Testis (tissue), 3 donors: Measurements from ENCODE around the gene USP17L27. TPM values are rescaled to one million over a fixed set of nuclear protein-coding genes. Genes with fewer than 3 reads are reported as not detected.
"Not testable (repeated sequence)": the region's sequence is repeated elsewhere in the genome, so short reads cannot be mapped to it uniquely, and the experiment has no call there.

Experiments
- DNase-seq: peaks from one replicate; pipeline ENCODE4 v3.0.0-alpha.2; 2019
- H3K27ac ChIP-seq, 2 donors: fragments of 200-600 bp; sonication (generic); one replicate each; pipeline ENCODE4 v1.5.1; 2019
- H3K27me3 ChIP-seq: fragments of 200-600 bp; sonication (generic); one replicate; pipeline ENCODE4 v1.5.1; 2019
- H3K36me3 ChIP-seq: fragments of 200-600 bp; sonication (generic); one replicate; pipeline ENCODE4 v1.5.1; 2017; ENCODE audit warnings: low read depth; ENCODE audit errors: missing control alignments
- H3K4me1 ChIP-seq: fragments of 200-600 bp; sonication (generic); one replicate; pipeline ENCODE4 v1.5.1; 2019
- H3K4me3 ChIP-seq, 2 donors: fragments of 200-600 bp; sonication (generic); one replicate each; pipeline ENCODE4 v1.5.1; 2017 to 2019
- H3K9me3 ChIP-seq: fragments of 200-600 bp; sonication (generic); one replicate; pipeline ENCODE4 v1.5.1; 2017
- POLR2A ChIP-seq: fragments of 450-650 bp; IDR thresholded peaks from one replicate; pipeline ENCODE4 v1.6.1; 2017; ENCODE audit warnings: antibody characterized with exemption, mild to moderate bottlenecking, moderate library complexity
- WGBS, 2 donors: methylation state at CpG; one replicate each; pipeline ENCODE4 v1.1.5; 2018; 5-methylcytosine and 5-hydroxymethylcytosine counted together
- intact Hi-C: fragments of 100-400 bp; cut with DNase I; formaldehyde crosslinking; loops from one replicate; pipeline ENCODE4 v1.15.1; 2023; ENCODE audit warnings: low total_unique reads
- polyA plus RNA-seq: library from polyadenylated mRNA; stranded (reverse); fragments of 350-450 nt; fragmentation: Illumina TruSeq; extraction: RNeasy Lipid Tissue Mini Kit (QIAGEN cat#74804); gene quantifications from one replicate; pipeline ENCODE4 v1.2.3, GENCODE V29; 2014; ENCODE audit warnings: low read depth, low replicate concordance; ENCODE audit not compliant: insufficient read depth
- total RNA-seq, 2 donors: library from RNA; depleted of rRNA; stranded (reverse); fragments of >200 nt; gene quantifications; one replicate each; pipeline ENCODE4 v1.2.3, GENCODE V29; 2016
- TF ChIP-seq, protein P1 (sequence below), 3 experiments: fragments of 450-650 bp in 2 of 3; fragments of 200-600 bp in 1 of 3; sonication (generic) in 1 of 3; IDR thresholded peaks; one replicate each; pipeline ENCODE4 v1.5.1; 2016 to 2019; ENCODE audit warnings: antibody characterized with exemption in 3 of 3, mild to moderate bottlenecking in 2 of 3, moderate library complexity in 1 of 3

The USP17L27 gene
- total and polyA plus RNA-seq, 3 donors from 2014 or later: not detected

DNA sequence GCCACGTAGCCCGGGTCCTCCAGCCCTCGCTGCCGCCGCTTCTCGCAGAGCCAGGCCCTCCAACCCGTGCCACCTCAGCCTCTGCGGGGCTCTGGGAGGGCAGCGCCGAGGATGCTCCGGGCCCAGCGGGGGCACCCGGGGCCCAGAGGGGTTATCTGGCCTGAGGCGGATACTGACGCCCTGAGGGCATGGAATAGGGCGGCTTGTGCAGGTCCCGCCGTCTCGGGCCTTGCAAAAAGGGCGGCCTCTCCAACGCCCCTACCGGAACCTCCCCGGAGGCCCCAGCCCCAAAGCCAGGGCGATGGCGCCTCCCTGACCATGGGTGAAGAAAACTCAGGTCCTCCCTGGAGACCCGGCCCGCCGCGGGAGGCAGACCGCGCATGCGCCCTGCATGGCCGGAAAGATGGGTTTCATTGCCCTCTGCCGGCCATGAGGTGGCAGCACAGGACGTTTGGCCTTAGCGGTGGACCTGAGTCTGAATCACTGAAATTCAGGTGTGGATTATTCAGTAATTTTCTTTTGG lies 37.1 kb downstream of the USP17L27 start:
- H3K4me1 ChIP-seq, intact Hi-C loops, H3K27me3 ChIP-seq, H3K9me3 ChIP-seq, H3K36me3 ChIP-seq, H3K27ac ChIP-seq: not testable (repeated sequence)
- peak overlapping the region; percentile 47 for H3K4me3 ChIP-seq
- DNase-seq: peak; percentile 62
- WGBS, 2 donors: 6 to 21% methylated on average over 2 to 29 of the region's 36 CpGs
- TF ChIP-seq, protein P1, sequence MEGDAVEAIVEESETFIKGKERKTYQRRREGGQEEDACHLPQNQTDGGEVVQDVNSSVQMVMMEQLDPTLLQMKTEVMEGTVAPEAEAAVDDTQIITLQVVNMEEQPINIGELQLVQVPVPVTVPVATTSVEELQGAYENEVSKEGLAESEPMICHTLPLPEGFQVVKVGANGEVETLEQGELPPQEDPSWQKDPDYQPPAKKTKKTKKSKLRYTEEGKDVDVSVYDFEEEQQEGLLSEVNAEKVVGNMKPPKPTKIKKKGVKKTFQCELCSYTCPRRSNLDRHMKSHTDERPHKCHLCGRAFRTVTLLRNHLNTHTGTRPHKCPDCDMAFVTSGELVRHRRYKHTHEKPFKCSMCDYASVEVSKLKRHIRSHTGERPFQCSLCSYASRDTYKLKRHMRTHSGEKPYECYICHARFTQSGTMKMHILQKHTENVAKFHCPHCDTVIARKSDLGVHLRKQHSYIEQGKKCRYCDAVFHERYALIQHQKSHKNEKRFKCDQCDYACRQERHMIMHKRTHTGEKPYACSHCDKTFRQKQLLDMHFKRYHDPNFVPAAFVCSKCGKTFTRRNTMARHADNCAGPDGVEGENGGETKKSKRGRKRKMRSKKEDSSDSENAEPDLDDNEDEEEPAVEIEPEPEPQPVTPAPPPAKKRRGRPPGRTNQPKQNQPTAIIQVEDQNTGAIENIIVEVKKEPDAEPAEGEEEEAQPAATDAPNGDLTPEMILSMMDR (IDR thresholded peaks at IDR 0.05): peak; percentile 41 to 57 (median 55)

DNA sequence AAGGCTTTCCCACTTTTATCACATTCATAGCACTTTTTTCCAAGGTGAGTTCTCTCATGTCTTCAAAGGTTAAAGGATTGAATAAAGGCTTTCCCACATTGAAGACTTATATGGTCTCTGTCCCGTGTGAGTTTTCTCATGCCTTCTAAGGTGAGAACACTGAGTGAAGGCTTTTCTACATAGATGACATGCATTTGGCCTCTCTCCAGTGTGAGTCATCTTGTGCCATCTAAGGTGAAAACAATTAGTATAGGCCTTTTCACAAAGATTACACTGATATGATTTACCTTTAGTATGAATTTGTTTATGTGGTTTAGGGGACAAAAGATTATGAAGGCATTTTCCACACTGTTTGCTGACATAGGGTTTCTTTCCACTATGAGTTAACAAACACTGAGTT lies 40.2 kb downstream of the USP17L27 start:
- 80 to 81% methylated on average over 1 of the region's 1 CpG for WGBS, 2 donors
- intact Hi-C loops: no loop called here
- TF ChIP-seq, protein P1 (IDR thresholded peaks at IDR 0.05): no peak
- TF ChIP-seq POLR2A: no peak
- no peak overlapping the region for H3K27ac ChIP-seq
- no peaks in the 10 kb centered on the region for H3K36me3 ChIP-seq
- H3K9me3 ChIP-seq: no peaks in the 10 kb centered on the region
- H3K27me3 ChIP-seq: no peaks in the 10 kb centered on the region
- H3K4me3 ChIP-seq: no peak overlapping the region
- no peaks in the 10 kb centered on the region for H3K4me1 ChIP-seq
- no peak for DNase-seq

DNA sequence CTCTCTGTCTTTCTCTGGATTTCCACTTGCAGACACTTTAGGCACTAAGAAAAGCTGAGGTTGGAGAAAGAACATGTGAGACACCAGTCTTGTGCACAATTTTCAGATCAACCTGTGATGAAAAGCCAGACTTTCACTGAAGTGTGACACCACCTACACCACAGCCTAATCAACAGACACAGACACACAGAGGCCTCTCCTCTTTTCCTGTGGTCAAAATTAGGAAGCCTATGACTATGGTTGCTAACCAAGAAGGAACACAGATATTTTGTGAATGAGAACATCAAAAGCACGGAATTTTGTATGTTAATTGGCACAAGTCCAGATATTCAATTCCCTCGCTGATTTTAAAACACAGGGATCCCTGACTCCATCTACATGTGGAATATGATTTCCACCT lies 45.1 kb downstream of the USP17L27 start:
- 49 to 73% methylated on average over 2 of the region's 2 CpGs for WGBS, 2 donors
- H3K36me3 ChIP-seq, H3K4me1 ChIP-seq, intact Hi-C loops, H3K27me3 ChIP-seq, H3K9me3 ChIP-seq, H3K4me3 ChIP-seq, H3K27ac ChIP-seq, DNase-seq: not testable (repeated sequence)

Other genes with a start within 250 kb of the USP17L27 start
- not detected for gene FAM90A26, start 173.7 kb upstream of the USP17L27 start, total RNA-seq
- not detected for gene FAM90A26, start 173.7 kb upstream of the USP17L27 start, polyA plus RNA-seq
- not detected for gene USP17L10, start 133.5 kb upstream of the USP17L27 start, total RNA-seq
- gene USP17L10, start 133.5 kb upstream of the USP17L27 start, polyA plus RNA-seq: not detected
- gene USP17L11, start 128.7 kb upstream of the USP17L27 start, total RNA-seq: not detected
- not detected for gene USP17L11, start 128.7 kb upstream of the USP17L27 start, polyA plus RNA-seq
- gene USP17L12, start 124.0 kb upstream of the USP17L27 start, total RNA-seq: not detected
- not detected for gene USP17L12, start 124.0 kb upstream of the USP17L27 start, polyA plus RNA-seq
- gene USP17L13, start 119.3 kb upstream of the USP17L27 start, total RNA-seq: not detected
- not detected for gene USP17L13, start 119.3 kb upstream of the USP17L27 start, polyA plus RNA-seq
- not detected for gene USP17L15, start 109.8 kb upstream of the USP17L27 start, total RNA-seq
- gene USP17L15, start 109.8 kb upstream of the USP17L27 start, polyA plus RNA-seq: not detected
- not detected for gene USP17L17, start 100.3 kb upstream of the USP17L27 start, total RNA-seq
- not detected for gene USP17L17, start 100.3 kb upstream of the USP17L27 start, polyA plus RNA-seq
- gene USP17L18, start 95.5 kb upstream of the USP17L27 start, total RNA-seq: not detected
- gene USP17L18, start 95.5 kb upstream of the USP17L27 start, polyA plus RNA-seq: not detected
- not detected for gene USP17L19, start 90.8 kb upstream of the USP17L27 start, total RNA-seq
- not detected for gene USP17L19, start 90.8 kb upstream of the USP17L27 start, polyA plus RNA-seq
- not detected for gene USP17L20, start 86.0 kb upstream of the USP17L27 start, total RNA-seq
- not detected for gene USP17L20, start 86.0 kb upstream of the USP17L27 start, polyA plus RNA-seq
- gene USP17L21, start 81.3 kb upstream of the USP17L27 start, total RNA-seq: not detected
- gene USP17L21, start 81.3 kb upstream of the USP17L27 start, polyA plus RNA-seq: not detected
- not detected for gene USP17L22, start 76.5 kb upstream of the USP17L27 start, total RNA-seq
- not detected for gene USP17L22, start 76.5 kb upstream of the USP17L27 start, polyA plus RNA-seq
- gene USP17L24, start 19.0 kb upstream of the USP17L27 start, total RNA-seq: not detected
- not detected for gene USP17L24, start 19.0 kb upstream of the USP17L27 start, polyA plus RNA-seq
- gene USP17L25, start 14.2 kb upstream of the USP17L27 start, total RNA-seq: not detected
- gene USP17L25, start 14.2 kb upstream of the USP17L27 start, polyA plus RNA-seq: not detected
- not detected for gene USP17L26, start 9.5 kb upstream of the USP17L27 start, total RNA-seq
- gene USP17L26, start 9.5 kb upstream of the USP17L27 start, polyA plus RNA-seq: not detected
- not detected for gene USP17L5, start 4.7 kb upstream of the USP17L27 start, total RNA-seq
- not detected for gene USP17L5, start 4.7 kb upstream of the USP17L27 start, polyA plus RNA-seq
- not detected for gene USP17L28, start 4.7 kb downstream of the USP17L27 start, total RNA-seq
- not detected for gene USP17L28, start 4.7 kb downstream of the USP17L27 start, polyA plus RNA-seq
- not detected for gene USP17L29, start 9.5 kb downstream of the USP17L27 start, total RNA-seq
- gene USP17L29, start 9.5 kb downstream of the USP17L27 start, polyA plus RNA-seq: not detected
- gene USP17L30, start 19.0 kb downstream of the USP17L27 start, total RNA-seq: not detected
- gene USP17L30, start 19.0 kb downstream of the USP17L27 start, polyA plus RNA-seq: not detected
- gene DEFB131A, start 100.3 kb downstream of the USP17L27 start, total RNA-seq: not detected
- not detected for gene DEFB131A, start 100.3 kb downstream of the USP17L27 start, polyA plus RNA-seq